BLaER1 treated with 17β-estradiol and CSF1 and Interleukin-3, amounts not matched to agents 10 nM and 100 nM (cell line): ENCODE measurements around the gene JUND.

ENCODE experiments used
- H3K27ac ChIP-seq, 11 experiments: shearing (Covaris generic); formaldehyde crosslinking; 2 replicates each; pipeline ENCODE4 v1.8.1; 2022
- H3K27me3 ChIP-seq, 11 experiments: shearing (Covaris generic); formaldehyde crosslinking; 2 replicates each; pipeline ENCODE4 v1.8.1; 2022
- H3K36me3 ChIP-seq, 11 experiments: shearing (Covaris generic); formaldehyde crosslinking; 2 replicates each; pipeline ENCODE4 v1.8.1; 2022
- H3K4me1 ChIP-seq, 10 experiments: shearing (Covaris generic); formaldehyde crosslinking; 2 replicates each; pipeline ENCODE4 v1.8.1; 2022
- H3K4me2 ChIP-seq, 11 experiments: shearing (Covaris generic); formaldehyde crosslinking; 2 replicates each; pipeline ENCODE4 v1.8.1; 2022
- H3K4me3 ChIP-seq, 10 experiments: shearing (Covaris generic); formaldehyde crosslinking; 2 replicates each; pipeline ENCODE4 v1.8.1; 2022
- H3K9ac ChIP-seq, 11 experiments: shearing (Covaris generic); formaldehyde crosslinking; 2 replicates each; pipeline ENCODE4 v1.8.1; 2022
- H3K9me3 ChIP-seq, 11 experiments: shearing (Covaris generic); formaldehyde crosslinking; replicated peaks in 1 of 11; 2 replicates each; pipeline ENCODE4 v1.8.1; 2022
- H4K20me1 ChIP-seq, 11 experiments: shearing (Covaris generic); formaldehyde crosslinking; 2 replicates each; pipeline ENCODE4 v1.8.1; 2022
- Cebpa-rat ChIP-seq, 11 experiments: shearing (Covaris generic); IDR thresholded peaks; 2 replicates each; pipeline ENCODE4 v1.8.1; 2022

JUND gene

GRCh38 chr19:18295034-18295451 lies 13.6 kb upstream of the JUND start:
- no peak overlapping the region for H3K27ac ChIP-seq
- H3K9ac ChIP-seq: 0 out of 22 replicates have a peak overlapping the region, but pooled peaks of 1 of the 11 experiments have one; percentile 17
- no peaks in the 10 kb centered on the region for H3K27me3 ChIP-seq
- no peaks in the 10 kb centered on the region for H3K9me3 ChIP-seq
- H4K20me1 ChIP-seq: no peaks in the 10 kb centered on the region
- peaks cover 40 to 63% (median 54%) of the 10 kb centered on the region in 10 experiments for H3K4me1 ChIP-seq
- TF ChIP-seq Cebpa-rat (IDR thresholded peaks at IDR 0.05): no peak
- no peaks in the 10 kb centered on the region for H3K36me3 ChIP-seq
- H3K4me3 ChIP-seq: no peak overlapping the region
- peak overlapping the region in 3 of 11 experiments; percentile 88 to 94 (median 90); a peak in 6 of 22 replicates for H3K4me2 ChIP-seq

GRCh38 chr19:18294467-18294864 lies 13.0 kb upstream of the JUND start:
- Histone ChIP-seq H3K27ac (peak overlapping the region in 7 of 11 experiments; percentile 7 to 99 (median 97); a peak in 7 of 22 replicates), H3K4me3 (no peak overlapping the region), H3K27me3 (no peaks in the 10 kb centered on the region), H3K9me3 (no peaks in the 10 kb centered on the region), H3K36me3 (no peaks in the 10 kb centered on the region), H3K9ac (peak overlapping the region in 9 of 11 experiments; percentile 15 to 97 (median 91); a peak in 10 of 22 replicates), H3K4me1 (peaks cover 46 to 65% (median 58%) of the 10 kb centered on the region in 10 experiments), H3K4me2 (peak overlapping the region; percentile 88 to 99 (median 94); a peak in 21 of 22 replicates), H4K20me1 (no peaks in the 10 kb centered on the region)
- no peak for TF ChIP-seq Cebpa-rat (IDR thresholded peaks at IDR 0.05)

GRCh38 chr19:18293642-18294466 lies 12.4 kb upstream of the JUND start:
- Histone ChIP-seq H4K20me1 (no peaks in the 10 kb centered on the region), H3K27ac (peak overlapping the region; percentile 93 to 99 (median 98); a peak in 20 of 22 replicates)

DNA sequence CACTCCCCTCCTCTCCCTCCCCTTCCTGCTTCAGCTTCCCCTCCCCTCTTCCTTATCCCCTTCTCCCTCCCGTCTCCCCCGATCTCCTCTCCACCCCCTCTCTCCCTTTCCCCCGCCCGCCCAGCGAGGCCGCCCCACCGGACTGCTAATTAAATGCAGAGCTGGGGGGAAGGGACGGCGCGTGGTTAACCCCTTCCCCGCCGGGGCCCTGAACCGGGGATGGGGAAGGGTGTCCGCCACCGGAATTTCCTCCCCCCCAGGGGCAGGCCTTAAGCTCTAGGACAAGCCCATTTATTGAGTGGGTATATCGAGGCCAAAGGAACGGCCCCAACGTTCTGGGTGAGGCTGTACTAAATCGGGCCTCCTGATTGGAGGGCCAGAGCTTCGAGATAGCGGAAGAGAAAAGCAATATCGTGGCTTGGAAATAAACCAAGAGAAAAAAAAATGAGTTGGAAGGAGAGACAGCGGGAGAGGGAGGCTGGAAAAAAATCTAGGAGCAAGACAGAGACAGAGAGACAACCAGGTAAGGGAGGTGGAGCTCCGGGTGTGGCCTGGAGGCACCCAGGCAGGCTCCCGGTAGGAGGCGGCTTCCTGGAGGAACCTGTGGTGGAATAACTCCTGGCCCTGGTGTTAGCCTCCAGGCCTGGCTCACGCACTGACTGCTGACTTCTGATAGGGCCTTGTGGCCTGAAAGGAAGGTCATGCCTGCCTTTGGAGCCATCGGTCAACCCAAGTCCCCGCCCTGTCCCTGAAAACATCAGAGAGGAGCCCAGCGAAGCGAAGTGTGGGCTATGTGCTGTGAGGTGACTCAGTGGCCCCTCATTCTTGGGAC lies 11.6 kb upstream of the JUND start:
- H3K27me3 ChIP-seq: no peaks in the 10 kb centered on the region
- peak overlapping the region; percentile 81 to 98 (median 92) for H3K9ac ChIP-seq
- H3K27ac ChIP-seq: peak overlapping the region; percentile 93 to 99 (median 98); a peak in 21 of 22 replicates
- peak overlapping the region; percentile 59 to 82 (median 68) for H3K4me3 ChIP-seq
- no peaks in the 10 kb centered on the region for H4K20me1 ChIP-seq
- H3K9me3 ChIP-seq: no peaks in the 10 kb centered on the region
- peaks cover 43 to 68% (median 59%) of the 10 kb centered on the region in 10 experiments for H3K4me1 ChIP-seq
- no peaks in the 10 kb centered on the region for H3K36me3 ChIP-seq
- H3K4me2 ChIP-seq: peak overlapping the region; percentile 88 to 99 (median 94)
- TF ChIP-seq Cebpa-rat (IDR thresholded peaks at IDR 0.05): no peak

More at GRCh38 chr19:18293642-18294466, 12.4 kb upstream of the JUND start:
- no peak for TF ChIP-seq Cebpa-rat (IDR thresholded peaks at IDR 0.05)
- no peaks in the 10 kb centered on the region for H3K27me3 ChIP-seq
- no peaks in the 10 kb centered on the region for H3K9me3 ChIP-seq
- H3K4me3 ChIP-seq: peak overlapping the region in 6 of 10 experiments; percentile 60 to 82 (median 69); a peak in 7 of 20 replicates
- H3K9ac ChIP-seq: peak overlapping the region; percentile 81 to 98 (median 92); a peak in 19 of 22 replicates
- H3K4me2 ChIP-seq: peak overlapping the region; percentile 88 to 99 (median 94)
- peaks cover 46 to 65% (median 58%) of the 10 kb centered on the region in 10 experiments for H3K4me1 ChIP-seq
- no peaks in the 10 kb centered on the region for H3K36me3 ChIP-seq

GRCh38 chr19:18292462-18292809 lies 11.0 kb upstream of the JUND start:
- Histone ChIP-seq H3K36me3 (no peaks in the 10 kb centered on the region), H3K27ac (peak overlapping the region; percentile 93 to 99 (median 98)), H3K9me3 (no peaks in the 10 kb centered on the region), H3K9ac (peak overlapping the region; percentile 81 to 98 (median 92)), H3K27me3 (no peaks in the 10 kb centered on the region), H3K4me2 (peak overlapping the region; percentile 88 to 99 (median 94)), H4K20me1 (no peaks in the 10 kb centered on the region), H3K4me3 (peak overlapping the region; percentile 59 to 82 (median 68)), H3K4me1 (peaks cover 47 to 70% (median 59%) of the 10 kb centered on the region in 10 experiments)
- TF ChIP-seq Cebpa-rat (IDR thresholded peaks at IDR 0.05): 0 out of 22 replicates have a peak, but pooled peaks of 1 of the 11 experiments have one; percentile 38

- Histone ChIP-seq H3K9me3 (no peaks in the 10 kb centered on the region), H3K27me3 (no peaks in the 10 kb centered on the region)
- no peak for TF ChIP-seq Cebpa-rat (IDR thresholded peaks at IDR 0.05)
Observed at GRCh38 chr19:18291590-18292461, 10.4 kb upstream of the JUND start.

DNA sequence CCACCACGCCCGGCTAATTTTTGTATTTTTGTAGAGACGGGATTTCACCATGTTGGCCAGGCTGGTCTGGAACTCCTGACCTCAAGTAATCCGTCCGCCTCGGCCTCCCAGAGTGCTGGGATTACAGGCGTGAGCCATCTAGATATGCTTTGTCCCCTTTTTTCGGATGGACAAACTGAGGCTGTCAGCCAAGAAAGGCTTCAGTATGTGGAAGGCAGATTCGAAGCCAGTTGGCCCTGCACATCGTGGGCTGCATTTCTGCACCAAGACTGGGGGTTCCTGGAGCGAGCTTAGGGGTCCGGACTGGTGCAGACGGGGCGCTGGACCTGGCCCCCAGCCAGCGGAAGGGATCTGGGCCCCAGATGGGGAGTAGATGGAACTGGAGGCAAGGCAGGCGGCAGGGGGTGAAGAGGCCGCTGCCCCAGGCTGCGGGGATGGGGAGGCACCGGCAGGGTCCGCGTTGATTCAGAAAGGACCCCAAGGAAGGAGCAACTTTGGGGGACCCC lies 9.7 kb upstream of the JUND start:
- peak overlapping the region; percentile 93 to 99 (median 98) for H3K27ac ChIP-seq
- peaks cover 52 to 80% (median 68%) of the 10 kb centered on the region in 10 experiments for H3K4me1 ChIP-seq
- H3K36me3 ChIP-seq: no peaks in the 10 kb centered on the region
- H3K4me3 ChIP-seq: peak overlapping the region; percentile 59 to 82 (median 68); a peak in 17 of 20 replicates
- H3K9ac ChIP-seq: peak overlapping the region; percentile 81 to 98 (median 92)
- peak overlapping the region; percentile 88 to 99 (median 94) for H3K4me2 ChIP-seq
- no peaks in the 10 kb centered on the region for H3K9me3 ChIP-seq
- TF ChIP-seq Cebpa-rat (IDR thresholded peaks at IDR 0.05): no peak
- H3K27me3 ChIP-seq: no peaks in the 10 kb centered on the region
- H4K20me1 ChIP-seq: no peaks in the 10 kb centered on the region

More at GRCh38 chr19:18291590-18292461, 10.4 kb upstream of the JUND start:
- Histone ChIP-seq H3K9ac (peak overlapping the region; percentile 81 to 98 (median 92)), H3K36me3 (no peaks in the 10 kb centered on the region), H3K4me3 (peak overlapping the region; percentile 59 to 82 (median 68)), H3K4me1 (peaks cover 47 to 72% (median 60%) of the 10 kb centered on the region in 10 experiments), H3K27ac (peak overlapping the region; percentile 93 to 99 (median 98)), H4K20me1 (no peaks in the 10 kb centered on the region), H3K4me2 (peak overlapping the region; percentile 88 to 99 (median 94))
